Measurements from ENCODE around the gene DLL4. TPM values are rescaled to one million over a fixed set of nuclear protein-coding genes. Genes with fewer than 3 reads are reported as not detected.

The DLL4 gene
- total and polyA plus RNA-seq, 10 donors: 1.2 to 26.3 (median 10.2) TPM

- no peak for DNase-seq
- Histone ChIP-seq H3K27ac (peak overlapping the region; percentile 16 to 77 (median 66)), H3K9me3 (no peaks in the 10 kb centered on the region), H3K36me3 (peaks cover 10 to 100% (median 91%) of the 10 kb centered on the region in 6 donors), H3K4me3 (no peak overlapping the region), H3K27me3 (replicated peaks in 1 of 7) (no peaks in the 10 kb centered on the region), H3K4me1 (peaks cover 3 to 54% (median 22%) of the 10 kb centered on the region in 6 donors)
- intact Hi-C loops (cut with DNase I; ENCODE audit: low total_unique reads): no loop called here
- 60 to 77% (median 69%) methylated on average over 3 of the region's 3 CpGs for WGBS, 5 donors
- no peak for TF ChIP-seq POLR2A (IDR thresholded peaks at IDR 0.05)
- no peak for TF ChIP-seq CTCF (IDR thresholded peaks at IDR 0.05 in 8 of 11, conservative IDR thresholded peaks at IDR 0.05 in 3 of 11)
- TF ChIP-seq POLR2AphosphoS5 (IDR thresholded peaks at IDR 0.05): no peak
Measured at GRCh38 chr15:40981186-40981585, 52.0 kb downstream of the DLL4 start.

- Histone ChIP-seq H3K27me3 (replicated peaks in 1 of 7) (no peaks in the 10 kb centered on the region), H3K9me3 (no peaks in the 10 kb centered on the region), H3K27ac (peak overlapping the region in 7 of 8 donors; percentile 49 to 77 (median 70)), H3K36me3 (peaks cover 10 to 100% (median 95%) of the 10 kb centered on the region in 6 donors), H3K4me3 (no peak overlapping the region), H3K4me1 (peaks cover 3 to 42% (median 22%) of the 10 kb centered on the region in 6 donors)
- peak; percentile 82 for DNase-seq
- intact Hi-C loops (cut with DNase I; ENCODE audit: low total_unique reads): no loop called here
- TF ChIP-seq CTCF (IDR thresholded peaks at IDR 0.05 in 8 of 11, conservative IDR thresholded peaks at IDR 0.05 in 3 of 11): peak in 1 of 11 experiments; percentile 8
- peak; percentile 74 to 79 (median 74) for TF ChIP-seq POLR2AphosphoS5 (IDR thresholded peaks at IDR 0.05)
- no peak for TF ChIP-seq POLR2A (IDR thresholded peaks at IDR 0.05)
- 67 to 80% (median 74%) methylated on average over 13 of the region's 13 CpGs for WGBS, 5 donors
Measured at GRCh38 chr15:40982855-40983254, 53.7 kb downstream of the DLL4 start.

- Histone ChIP-seq H3K36me3 (peaks cover 10 to 99% (median 82%) of the 10 kb centered on the region in 6 donors), H3K27ac (peak overlapping the region in 2 of 8 donors; percentile 70 to 76), H3K27me3 (replicated peaks in 1 of 7) (no peaks in the 10 kb centered on the region), H3K9me3 (no peaks in the 10 kb centered on the region), H3K4me1 (peaks cover 3 to 42% (median 22%) of the 10 kb centered on the region in 6 donors), H3K4me3 (no peak overlapping the region)
- WGBS, 5 donors: 89 to 95% (median 93%) methylated on average over 5 of the region's 5 CpGs
- DNase-seq: no peak
- intact Hi-C loops (cut with DNase I; ENCODE audit: low total_unique reads): no loop called here
- TF ChIP-seq POLR2A (IDR thresholded peaks at IDR 0.05): no peak
- TF ChIP-seq POLR2AphosphoS5 (IDR thresholded peaks at IDR 0.05): no peak
- no peak for TF ChIP-seq CTCF (IDR thresholded peaks at IDR 0.05 in 8 of 11, conservative IDR thresholded peaks at IDR 0.05 in 3 of 11)
Measured at GRCh38 chr15:40984406-40984805, 55.3 kb downstream of the DLL4 start.

GRCh38 chr15:40984964-40985363 lies 55.8 kb downstream of the DLL4 start:
- H3K4me3 ChIP-seq: no peak overlapping the region
- no peaks in the 10 kb centered on the region for H3K9me3 ChIP-seq
- TF ChIP-seq POLR2A (IDR thresholded peaks at IDR 0.05) (no peak), POLR2AphosphoS5 (IDR thresholded peaks at IDR 0.05) (no peak), CTCF (IDR thresholded peaks at IDR 0.05 in 8 of 11, conservative IDR thresholded peaks at IDR 0.05 in 3 of 11) (no peak)
- peaks cover 3 to 40% (median 22%) of the 10 kb centered on the region in 6 donors for H3K4me1 ChIP-seq
- 85 to 94% (median 92%) methylated on average over 4 of the region's 4 CpGs for WGBS, 5 donors
- no peak for DNase-seq
- H3K27ac ChIP-seq: no peak overlapping the region
- peaks cover 10 to 99% (median 77%) of the 10 kb centered on the region in 6 donors for H3K36me3 ChIP-seq
- H3K27me3 ChIP-seq (replicated peaks in 1 of 7): no peaks in the 10 kb centered on the region
- intact Hi-C loops (cut with DNase I; ENCODE audit: low total_unique reads): no loop called here

Measured in spleen (tissue), 11 donors.